Stimulated activated CD4-positive, alpha-beta T cell treated with anti-CD3 and anti-CD28 coated beads, Interleukin-4, amount 100 ng/mL, for 1 hour (primary cell): Measurements from ENCODE around the gene TPPP3.
"Not testable (repeated sequence)": the region's sequence is repeated elsewhere in the genome, so short reads cannot be mapped to it uniquely, and the experiment has no call there.

Experiments used
- DNase-seq: peaks from one replicate; pipeline ENCODE4 v3.0.0-alpha.2; 2020

TPPP3 gene

GRCh38 chr16:67425580-67425979, 32.3 kb upstream of the TPPP3 start:
- no peak for DNase-seq

GRCh38 chr16:67425061-67425460, 31.8 kb upstream of the TPPP3 start:
- DNase-seq, result no peak

GRCh38 chr16:67424261-67424615, 30.9 kb upstream of the TPPP3 start:
- DNase-seq, result no peak

- no peak for DNase-seq
Measured at GRCh38 chr16:67423611-67424260, 30.4 kb upstream of the TPPP3 start.

- DNase-seq, result no peak
Measured at GRCh38 chr16:67423015-67423414, 29.7 kb upstream of the TPPP3 start.

- DNase-seq, result no peak
Measured at GRCh38 chr16:67421030-67421429, 27.7 kb upstream of the TPPP3 start.

- DNase-seq, result no peak
Measured at GRCh38 chr16:67419931-67420330, 26.6 kb upstream of the TPPP3 start.

GRCh38 chr16:67419502-67419901, 26.2 kb upstream of the TPPP3 start:
- DNase-seq, result no peak

- no peak for DNase-seq
Measured at GRCh38 chr16:67417333-67418061, 24.2 kb upstream of the TPPP3 start.

- DNase-seq, result peak; percentile 60
Measured at GRCh38 chr16:67415872-67416793, 22.8 kb upstream of the TPPP3 start, which contains the start of gene ZDHHC1. Gene ZDHHC1 (minus strand): TSS chr16:67416477. CDS start chr16:67407775, 8,702 bp downstream.

- DNase-seq, result not testable (repeated sequence)
Measured at GRCh38 chr16:67415421-67415820, 22.1 kb upstream of the TPPP3 start.

GRCh38 chr16:67413978-67414911, 20.9 kb upstream of the TPPP3 start:
- no peak for DNase-seq

GRCh38 chr16:67412294-67412693, 19.0 kb upstream of the TPPP3 start:
- no peak for DNase-seq

- no peak for DNase-seq
Measured at GRCh38 chr16:67411339-67411738, 18.0 kb upstream of the TPPP3 start.

GRCh38 chr16:67409631-67410030, 16.3 kb upstream of the TPPP3 start:
- no peak for DNase-seq

- no peak for DNase-seq
Measured at GRCh38 chr16:67407788-67408452, 14.6 kb upstream of the TPPP3 start.

GRCh38 chr16:67407176-67407787, 14.0 kb upstream of the TPPP3 start:
- no peak for DNase-seq

- DNase-seq, result no peak
Measured at GRCh38 chr16:67406111-67406971, 13.0 kb upstream of the TPPP3 start.

GRCh38 chr16:67405336-67405735, 12.0 kb upstream of the TPPP3 start:
- DNase-seq, result no peak

- no peak for DNase-seq
Measured at GRCh38 chr16:67404740-67405226, 11.5 kb upstream of the TPPP3 start.
